Measurements from ENCODE around the gene GRM4. TPM values are rescaled to one million over a fixed set of nuclear protein-coding genes. Genes with fewer than 3 reads are reported as not detected.

The GRM4 gene
- total RNA-seq, 2 donors from 2014 or later = 0.07 TPM; not detected in 1

GRCh38 chr6:33995309-33996119 lies 150.4 kb downstream of the GRM4 start:
- peaks cover 4% of the 10 kb centered on the region for H3K4me1 ChIP-seq
- H3K4me3 ChIP-seq = no peak overlapping the region
- no peak for DNase-seq
- no peaks in the 10 kb centered on the region for H3K36me3 ChIP-seq
- no peaks in the 10 kb centered on the region for H3K9me3 ChIP-seq
- H3K27ac ChIP-seq = no peak overlapping the region
- H3K9ac ChIP-seq (ENCODE audit: low read depth in 2 of 2, low read length in 2 of 2) = no peak overlapping the region
- intact Hi-C loops (cut with DNase I) = no loop called here
- TF ChIP-seq CTCF (IDR thresholded peaks at IDR 0.05) = no peak
- no peaks in the 10 kb centered on the region for H3K27me3 ChIP-seq

- intact Hi-C loops (cut with DNase I) = no loop called here
- no peaks in the 10 kb centered on the region for H3K36me3 ChIP-seq
- H3K4me1 ChIP-seq = peaks cover 4% of the 10 kb centered on the region
- H3K27ac ChIP-seq = no peak overlapping the region
- TF ChIP-seq CTCF (IDR thresholded peaks at IDR 0.05) = no peak
- peak; percentile 92 for DNase-seq
- H3K9ac ChIP-seq (ENCODE audit: low read depth in 2 of 2, low read length in 2 of 2) = no peak overlapping the region
- H3K9me3 ChIP-seq = no peaks in the 10 kb centered on the region
- no peaks in the 10 kb centered on the region for H3K27me3 ChIP-seq
- H3K4me3 ChIP-seq = no peak overlapping the region
Measured at GRCh38 chr6:33994472-33995308, 151.2 kb downstream of the GRM4 start.

GRCh38 chr6:33993653-33994471 lies 152.0 kb downstream of the GRM4 start:
- TF ChIP-seq CTCF (IDR thresholded peaks at IDR 0.05) = no peak
- Histone ChIP-seq H3K9me3 (no peaks in the 10 kb centered on the region), H3K27me3 (no peaks in the 10 kb centered on the region), H3K27ac (no peak overlapping the region), H3K9ac (ENCODE audit: low read depth in 2 of 2, low read length in 2 of 2) (no peak overlapping the region), H3K4me3 (no peak overlapping the region), H3K4me1 (peaks cover 4% of the 10 kb centered on the region), H3K36me3 (no peaks in the 10 kb centered on the region)
- peak; percentile 25 for DNase-seq
- intact Hi-C loops (cut with DNase I) = no loop called here

GRCh38 chr6:33993091-33993490 lies 152.8 kb downstream of the GRM4 start:
- intact Hi-C loops (cut with DNase I) = no loop called here
- Histone ChIP-seq H3K9ac (ENCODE audit: low read depth in 2 of 2, low read length in 2 of 2) (no peak overlapping the region), H3K27me3 (no peaks in the 10 kb centered on the region), H3K27ac (no peak overlapping the region), H3K36me3 (no peaks in the 10 kb centered on the region), H3K4me3 (no peak overlapping the region), H3K9me3 (no peaks in the 10 kb centered on the region), H3K4me1 (peaks cover 4% of the 10 kb centered on the region)
- no peak for DNase-seq
- TF ChIP-seq CTCF (IDR thresholded peaks at IDR 0.05) = no peak

- Histone ChIP-seq H3K9ac (ENCODE audit: low read depth in 2 of 2, low read length in 2 of 2) (no peak overlapping the region), H3K4me1 (peaks cover 4% of the 10 kb centered on the region), H3K9me3 (no peaks in the 10 kb centered on the region), H3K4me3 (no peak overlapping the region), H3K27me3 (no peaks in the 10 kb centered on the region), H3K27ac (no peak overlapping the region), H3K36me3 (no peaks in the 10 kb centered on the region)
- intact Hi-C loops (cut with DNase I) = no loop called here
- DNase-seq = peak; percentile 14
- no peak for TF ChIP-seq CTCF (IDR thresholded peaks at IDR 0.05)
Measured at GRCh38 chr6:33992191-33992590, 153.7 kb downstream of the GRM4 start.

Measured in colonic mucosa (tissue), 4 donors.